ENCODE results near the gene RBM15.

Gene RBM15

GRCh38 chr1:110316735-110317134 lies 22.4 kb upstream of the RBM15 start:
- CTCF ChIA-PET = interaction anchor here (3.6 to 26.1 kb wide), 5 partner anchors 19 to 179 kb away, joined by 16 to 1192 read pairs (median 114); partner anchors contain the start of genes KCNC4 and RBM15
- no peak for TF ChIP-seq CTCF (IDR thresholded peaks at IDR 0.05; ENCODE audit: insufficient read depth, low read length, missing control alignments)
- no peak overlapping the region for H3K4me3 ChIP-seq (ENCODE audit: low read depth, low read length)
- DNase-seq (ENCODE audit: low read depth, low spot score) = no peak
- POLR2A ChIA-PET = no interaction called here

GRCh38 chr1:110318046-110318445 lies 21.1 kb upstream of the RBM15 start:
- POLR2A ChIA-PET = no interaction called here
- TF ChIP-seq CTCF (IDR thresholded peaks at IDR 0.05; ENCODE audit: insufficient read depth, low read length, missing control alignments) = no peak
- no peak overlapping the region for H3K4me3 ChIP-seq (ENCODE audit: low read depth, low read length)
- DNase-seq (ENCODE audit: low read depth, low spot score) = no peak
- CTCF ChIA-PET = interaction anchor here (0.7 to 26.1 kb wide), 11 partner anchors 8 to 178 kb away, joined by 3 to 1192 read pairs (median 12); partner anchors contain the start of genes KCNC4 and RBM15

GRCh38 chr1:110319332-110320167 lies 19.6 kb upstream of the RBM15 start:
- ChIA-PET CTCF (interaction anchor here (1.3 to 26.1 kb wide), 9 partner anchors 10 to 177 kb away, joined by 3 to 1192 read pairs (median 17); partner anchors contain the start of genes KCNC4 and RBM15), POLR2A (interaction anchor here (0.6 kb wide), 1 partner anchor 20 kb away, joined by 3 read pairs; no protein-coding TSS in a partner anchor)
- no peak for TF ChIP-seq CTCF (IDR thresholded peaks at IDR 0.05; ENCODE audit: insufficient read depth, low read length, missing control alignments)
- H3K4me3 ChIP-seq (ENCODE audit: low read depth, low read length) = no peak overlapping the region
- no peak for DNase-seq (ENCODE audit: low read depth, low spot score)

DNA sequence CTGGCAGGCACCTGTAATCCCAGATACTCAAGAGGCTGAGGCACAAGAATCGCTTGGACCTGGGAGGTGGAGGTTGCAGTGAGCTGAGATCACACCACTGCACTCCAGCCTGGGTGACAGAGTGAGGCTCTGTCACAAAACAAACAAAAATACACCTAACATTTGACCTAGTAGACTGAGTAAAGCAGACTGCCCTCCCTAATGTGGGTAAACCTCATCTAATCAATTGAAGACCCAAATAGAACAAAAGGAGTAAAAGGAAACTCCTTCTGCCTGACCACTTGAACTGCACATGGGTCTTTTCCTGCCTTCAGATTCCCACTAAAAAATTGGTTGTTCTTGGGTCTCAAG lies 19.0 kb upstream of the RBM15 start:
- no peak for TF ChIP-seq CTCF (IDR thresholded peaks at IDR 0.05; ENCODE audit: insufficient read depth, low read length, missing control alignments)
- H3K4me3 ChIP-seq (ENCODE audit: low read depth, low read length) = no peak overlapping the region
- ChIA-PET CTCF (interaction anchor here (1.0 to 26.1 kb wide), 3 partner anchors 10 to 122 kb away, joined by 4 to 828 read pairs (median 17); no protein-coding TSS in a partner anchor), POLR2A (no interaction called here)
- DNase-seq (ENCODE audit: low read depth, low spot score) = no peak

GRCh38 chr1:110321045-110321444 lies 18.1 kb upstream of the RBM15 start:
- H3K4me3 ChIP-seq (ENCODE audit: low read depth, low read length) = no peak overlapping the region
- ChIA-PET CTCF (interaction anchor here (1.0 to 26.1 kb wide), 8 partner anchors 8 to 267 kb away, joined by 3 to 828 read pairs (median 4); no protein-coding TSS in a partner anchor), POLR2A (no interaction called here)
- DNase-seq (ENCODE audit: low read depth, low spot score) = no peak
- no peak for TF ChIP-seq CTCF (IDR thresholded peaks at IDR 0.05; ENCODE audit: insufficient read depth, low read length, missing control alignments)

GRCh38 chr1:110321846-110322245 lies 17.3 kb upstream of the RBM15 start:
- no peak for DNase-seq (ENCODE audit: low read depth, low spot score)
- no peak overlapping the region for H3K4me3 ChIP-seq (ENCODE audit: low read depth, low read length)
- ChIA-PET CTCF (interaction anchor here (1.1 to 26.1 kb wide), 8 partner anchors 8 to 268 kb away, joined by 3 to 828 read pairs (median 4); no protein-coding TSS in a partner anchor), POLR2A (no interaction called here)
- TF ChIP-seq CTCF (IDR thresholded peaks at IDR 0.05; ENCODE audit: insufficient read depth, low read length, missing control alignments) = no peak
